ENCODE data around the gene CCDC83. TPM values are rescaled to one million over a fixed set of nuclear protein-coding genes. Genes with fewer than 3 reads are reported as not detected.

Gene CCDC83
- total and polyA plus RNA-seq, 9 of the 15 experiments (the other 6 are each of a cell fraction or from before 2014, with no cell fraction given): not detected

DNA sequence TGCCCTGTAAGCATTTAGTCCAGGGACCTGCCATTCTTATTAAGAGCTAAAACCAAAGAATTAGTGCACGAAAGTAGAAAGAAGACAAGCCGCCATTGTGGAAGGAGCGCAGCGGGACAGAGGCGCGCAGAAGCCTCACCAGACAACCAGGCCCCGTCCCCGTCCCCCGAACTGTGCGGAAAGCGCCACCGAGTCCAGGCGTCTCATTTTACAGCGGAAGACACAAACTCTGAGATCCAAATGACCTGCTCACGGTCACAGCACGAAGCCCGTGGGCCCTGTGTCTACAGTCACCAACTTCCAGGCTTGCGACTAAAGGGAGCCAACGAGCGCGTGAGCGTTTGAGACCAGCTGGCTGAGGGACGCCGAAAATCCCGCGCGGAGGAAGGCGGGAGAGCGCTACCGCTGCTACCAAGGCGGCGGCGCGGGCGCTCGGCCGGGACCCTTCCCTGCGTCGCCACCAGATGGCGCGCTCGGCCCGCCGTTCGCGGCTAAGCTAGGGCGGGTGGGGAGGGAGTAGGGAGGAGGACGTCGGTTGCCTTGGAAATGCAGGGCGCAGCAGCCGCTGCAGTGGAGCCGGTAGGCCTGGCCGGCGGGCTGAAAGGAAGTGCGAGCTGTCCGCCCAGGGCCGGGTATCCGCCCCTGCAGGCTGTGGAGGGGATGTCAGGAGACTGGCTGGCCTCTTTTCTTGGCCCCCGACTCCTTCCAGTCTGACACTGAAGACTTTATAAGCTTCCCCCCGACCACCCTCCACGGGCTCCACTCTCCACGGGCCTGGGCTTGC lies 434 bp upstream of the CCDC83 start (continued):
- TF ChIP-seq, protein P1, sequence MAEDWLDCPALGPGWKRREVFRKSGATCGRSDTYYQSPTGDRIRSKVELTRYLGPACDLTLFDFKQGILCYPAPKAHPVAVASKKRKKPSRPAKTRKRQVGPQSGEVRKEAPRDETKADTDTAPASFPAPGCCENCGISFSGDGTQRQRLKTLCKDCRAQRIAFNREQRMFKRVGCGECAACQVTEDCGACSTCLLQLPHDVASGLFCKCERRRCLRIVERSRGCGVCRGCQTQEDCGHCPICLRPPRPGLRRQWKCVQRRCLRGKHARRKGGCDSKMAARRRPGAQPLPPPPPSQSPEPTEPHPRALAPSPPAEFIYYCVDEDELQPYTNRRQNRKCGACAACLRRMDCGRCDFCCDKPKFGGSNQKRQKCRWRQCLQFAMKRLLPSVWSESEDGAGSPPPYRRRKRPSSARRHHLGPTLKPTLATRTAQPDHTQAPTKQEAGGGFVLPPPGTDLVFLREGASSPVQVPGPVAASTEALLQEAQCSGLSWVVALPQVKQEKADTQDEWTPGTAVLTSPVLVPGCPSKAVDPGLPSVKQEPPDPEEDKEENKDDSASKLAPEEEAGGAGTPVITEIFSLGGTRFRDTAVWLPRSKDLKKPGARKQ (CRISPR knock-in tag; IDR thresholded peaks at IDR 0.05): no peak
- TF ChIP-seq TARDBP (IDR thresholded peaks at IDR 0.05) (peak; percentile 46), ZNF75A (CRISPR knock-in tag; IDR thresholded peaks at IDR 0.05) (0 out of 2 replicates have a peak, but pooled peaks have one; percentile 24), KDM4B (IDR thresholded peaks at IDR 0.05; ENCODE audit: borderline replicate concordance in 2 of 2, low read depth in 1 of 2) (peak in 1 of 2 experiments; percentile 26; a peak in 1 of 4 replicates), BCOR (IDR thresholded peaks at IDR 0.05) (peak; percentile 71; the same call in 1 of the 2 replicates), MYC (IDR thresholded peaks at IDR 0.05; ENCODE audit: low read depth, low read length) (peak; percentile 71), MYC (CRISPR knock-in tag; IDR thresholded peaks at IDR 0.05; ENCODE audit: borderline replicate concordance, low read depth) (peak; percentile 36; the same call in 1 of the 2 replicates), FUS (optimal IDR thresholded peaks at IDR 0.05; ENCODE audit: low read depth, low read length) (peak; percentile 40), ZNF583 (CRISPR knock-in tag; IDR thresholded peaks at IDR 0.05) (no peak), NRF1 (conservative IDR thresholded peaks at IDR 0.05 in 1 of 2, IDR thresholded peaks at IDR 0.05 in 1 of 2) (peak; percentile 77 to 79)
- TF ChIP-seq, protein P2, sequence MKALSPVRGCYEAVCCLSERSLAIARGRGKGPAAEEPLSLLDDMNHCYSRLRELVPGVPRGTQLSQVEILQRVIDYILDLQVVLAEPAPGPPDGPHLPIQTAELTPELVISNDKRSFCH (CRISPR knock-in tag; IDR thresholded peaks at IDR 0.05): no peak
- TF ChIP-seq, protein P2 (tag; IDR thresholded peaks at IDR 0.05): 0 out of 2 replicates have a peak, but pooled peaks have one; percentile 31
- TF ChIP-seq, protein P3, sequence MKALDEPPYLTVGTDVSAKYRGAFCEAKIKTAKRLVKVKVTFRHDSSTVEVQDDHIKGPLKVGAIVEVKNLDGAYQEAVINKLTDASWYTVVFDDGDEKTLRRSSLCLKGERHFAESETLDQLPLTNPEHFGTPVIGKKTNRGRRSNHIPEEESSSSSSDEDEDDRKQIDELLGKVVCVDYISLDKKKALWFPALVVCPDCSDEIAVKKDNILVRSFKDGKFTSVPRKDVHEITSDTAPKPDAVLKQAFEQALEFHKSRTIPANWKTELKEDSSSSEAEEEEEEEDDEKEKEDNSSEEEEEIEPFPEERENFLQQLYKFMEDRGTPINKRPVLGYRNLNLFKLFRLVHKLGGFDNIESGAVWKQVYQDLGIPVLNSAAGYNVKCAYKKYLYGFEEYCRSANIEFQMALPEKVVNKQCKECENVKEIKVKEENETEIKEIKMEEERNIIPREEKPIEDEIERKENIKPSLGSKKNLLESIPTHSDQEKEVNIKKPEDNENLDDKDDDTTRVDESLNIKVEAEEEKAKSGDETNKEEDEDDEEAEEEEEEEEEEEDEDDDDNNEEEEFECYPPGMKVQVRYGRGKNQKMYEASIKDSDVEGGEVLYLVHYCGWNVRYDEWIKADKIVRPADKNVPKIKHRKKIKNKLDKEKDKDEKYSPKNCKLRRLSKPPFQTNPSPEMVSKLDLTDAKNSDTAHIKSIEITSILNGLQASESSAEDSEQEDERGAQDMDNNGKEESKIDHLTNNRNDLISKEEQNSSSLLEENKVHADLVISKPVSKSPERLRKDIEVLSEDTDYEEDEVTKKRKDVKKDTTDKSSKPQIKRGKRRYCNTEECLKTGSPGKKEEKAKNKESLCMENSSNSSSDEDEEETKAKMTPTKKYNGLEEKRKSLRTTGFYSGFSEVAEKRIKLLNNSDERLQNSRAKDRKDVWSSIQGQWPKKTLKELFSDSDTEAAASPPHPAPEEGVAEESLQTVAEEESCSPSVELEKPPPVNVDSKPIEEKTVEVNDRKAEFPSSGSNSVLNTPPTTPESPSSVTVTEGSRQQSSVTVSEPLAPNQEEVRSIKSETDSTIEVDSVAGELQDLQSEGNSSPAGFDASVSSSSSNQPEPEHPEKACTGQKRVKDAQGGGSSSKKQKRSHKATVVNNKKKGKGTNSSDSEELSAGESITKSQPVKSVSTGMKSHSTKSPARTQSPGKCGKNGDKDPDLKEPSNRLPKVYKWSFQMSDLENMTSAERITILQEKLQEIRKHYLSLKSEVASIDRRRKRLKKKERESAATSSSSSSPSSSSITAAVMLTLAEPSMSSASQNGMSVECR (CRISPR knock-in tag; IDR thresholded peaks at IDR 0.05): peak; percentile 87
- TF ChIP-seq, protein P4, sequence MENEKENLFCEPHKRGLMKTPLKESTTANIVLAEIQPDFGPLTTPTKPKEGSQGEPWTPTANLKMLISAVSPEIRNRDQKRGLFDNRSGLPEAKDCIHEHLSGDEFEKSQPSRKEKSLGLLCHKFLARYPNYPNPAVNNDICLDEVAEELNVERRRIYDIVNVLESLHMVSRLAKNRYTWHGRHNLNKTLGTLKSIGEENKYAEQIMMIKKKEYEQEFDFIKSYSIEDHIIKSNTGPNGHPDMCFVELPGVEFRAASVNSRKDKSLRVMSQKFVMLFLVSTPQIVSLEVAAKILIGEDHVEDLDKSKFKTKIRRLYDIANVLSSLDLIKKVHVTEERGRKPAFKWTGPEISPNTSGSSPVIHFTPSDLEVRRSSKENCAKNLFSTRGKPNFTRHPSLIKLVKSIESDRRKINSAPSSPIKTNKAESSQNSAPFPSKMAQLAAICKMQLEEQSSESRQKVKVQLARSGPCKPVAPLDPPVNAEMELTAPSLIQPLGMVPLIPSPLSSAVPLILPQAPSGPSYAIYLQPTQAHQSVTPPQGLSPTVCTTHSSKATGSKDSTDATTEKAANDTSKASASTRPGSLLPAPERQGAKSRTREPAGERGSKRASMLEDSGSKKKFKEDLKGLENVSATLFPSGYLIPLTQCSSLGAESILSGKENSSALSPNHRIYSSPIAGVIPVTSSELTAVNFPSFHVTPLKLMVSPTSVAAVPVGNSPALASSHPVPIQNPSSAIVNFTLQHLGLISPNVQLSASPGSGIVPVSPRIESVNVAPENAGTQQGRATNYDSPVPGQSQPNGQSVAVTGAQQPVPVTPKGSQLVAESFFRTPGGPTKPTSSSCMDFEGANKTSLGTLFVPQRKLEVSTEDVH (IDR thresholded peaks at IDR 0.05; ENCODE audit: low read depth, partially characterized antibody): peak; percentile 58
- TF ChIP-seq, protein P5, sequence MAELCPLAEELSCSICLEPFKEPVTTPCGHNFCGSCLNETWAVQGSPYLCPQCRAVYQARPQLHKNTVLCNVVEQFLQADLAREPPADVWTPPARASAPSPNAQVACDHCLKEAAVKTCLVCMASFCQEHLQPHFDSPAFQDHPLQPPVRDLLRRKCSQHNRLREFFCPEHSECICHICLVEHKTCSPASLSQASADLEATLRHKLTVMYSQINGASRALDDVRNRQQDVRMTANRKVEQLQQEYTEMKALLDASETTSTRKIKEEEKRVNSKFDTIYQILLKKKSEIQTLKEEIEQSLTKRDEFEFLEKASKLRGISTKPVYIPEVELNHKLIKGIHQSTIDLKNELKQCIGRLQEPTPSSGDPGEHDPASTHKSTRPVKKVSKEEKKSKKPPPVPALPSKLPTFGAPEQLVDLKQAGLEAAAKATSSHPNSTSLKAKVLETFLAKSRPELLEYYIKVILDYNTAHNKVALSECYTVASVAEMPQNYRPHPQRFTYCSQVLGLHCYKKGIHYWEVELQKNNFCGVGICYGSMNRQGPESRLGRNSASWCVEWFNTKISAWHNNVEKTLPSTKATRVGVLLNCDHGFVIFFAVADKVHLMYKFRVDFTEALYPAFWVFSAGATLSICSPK (IDR thresholded peaks at IDR 0.05; ENCODE audit: borderline replicate concordance): no peak

Measured in K562 (cell line).